ENCODE measurements around the gene NPIPB8. TPM values are rescaled to one million over a fixed set of nuclear protein-coding genes. Genes with fewer than 3 reads are reported as not detected.
"Not testable (repeated sequence)": the region's sequence is repeated elsewhere in the genome, so short reads cannot be mapped to it uniquely, and the experiment has no call there.

The NPIPB8 gene
- total and polyA plus RNA-seq, 4 donors = 0.10 to 2.4 (median 1.2) TPM

DNA sequence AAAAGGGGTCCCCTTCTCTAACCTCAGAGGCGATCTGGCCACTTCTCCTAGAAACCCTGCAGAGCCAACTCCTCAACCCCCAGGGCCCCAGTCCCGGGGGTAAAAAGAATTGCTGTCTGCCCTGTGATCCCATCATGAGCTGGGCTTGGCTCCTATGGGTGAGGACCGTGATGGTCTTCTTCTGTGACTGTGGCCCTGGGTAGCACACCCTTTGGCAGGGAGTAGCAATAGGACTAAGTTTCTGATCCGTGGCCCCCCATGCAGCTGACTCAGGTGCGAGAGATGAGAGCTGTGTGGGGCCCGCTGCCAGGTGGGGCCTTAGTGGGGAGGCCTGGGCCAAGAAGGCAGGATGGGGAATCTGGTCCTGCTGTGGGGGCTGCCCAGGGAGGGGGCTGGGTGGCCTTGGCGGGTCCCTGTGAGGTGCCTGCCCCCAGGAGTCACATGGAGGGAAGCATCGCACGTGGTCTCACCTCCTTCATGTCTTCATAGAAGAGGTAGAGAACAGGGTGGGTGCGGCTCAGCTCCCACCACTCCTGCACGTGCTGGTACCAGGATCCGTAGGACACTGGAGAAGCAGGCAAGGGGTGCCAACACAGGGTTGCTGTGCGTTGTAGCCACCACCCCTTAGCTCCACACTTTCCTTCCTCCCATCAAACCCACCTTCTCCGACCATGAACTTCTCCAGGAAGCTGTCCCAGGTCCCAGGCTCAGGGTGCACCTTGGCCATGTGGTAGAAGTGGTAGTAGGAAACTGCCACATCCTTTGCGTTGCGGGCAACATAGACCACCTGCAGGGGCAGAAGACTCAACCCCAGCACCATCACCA is 31.4 kb upstream of the NPIPB8 start:
- no peaks in the 10 kb centered on the region for H3K9me3 ChIP-seq (ENCODE audit: control insufficient read depth, insufficient read depth, low read length)
- no peak overlapping the region for H3K27ac ChIP-seq (ENCODE audit: low read depth, low read length)
- H3K36me3 ChIP-seq (ENCODE audit: control insufficient read depth, insufficient read depth, low read length) = peaks cover 21% of the 10 kb centered on the region
- 92% methylated on average over 13 of the region's 16 CpGs for WGBS (ENCODE audit: insufficient coverage)
- H3K4me3 ChIP-seq (ENCODE audit: low read depth, low read length) = no peak overlapping the region
- DNase-seq (ENCODE audit: low read depth in 4 of 6, low spot score in 6 of 6) = no peak
- no peaks in the 10 kb centered on the region for H3K4me1 ChIP-seq (ENCODE audit: control insufficient read depth, insufficient read depth, low read length)
- peaks cover 2% of the 10 kb centered on the region for H3K27me3 ChIP-seq (ENCODE audit: control insufficient read depth, insufficient read depth, low read length)

DNA sequence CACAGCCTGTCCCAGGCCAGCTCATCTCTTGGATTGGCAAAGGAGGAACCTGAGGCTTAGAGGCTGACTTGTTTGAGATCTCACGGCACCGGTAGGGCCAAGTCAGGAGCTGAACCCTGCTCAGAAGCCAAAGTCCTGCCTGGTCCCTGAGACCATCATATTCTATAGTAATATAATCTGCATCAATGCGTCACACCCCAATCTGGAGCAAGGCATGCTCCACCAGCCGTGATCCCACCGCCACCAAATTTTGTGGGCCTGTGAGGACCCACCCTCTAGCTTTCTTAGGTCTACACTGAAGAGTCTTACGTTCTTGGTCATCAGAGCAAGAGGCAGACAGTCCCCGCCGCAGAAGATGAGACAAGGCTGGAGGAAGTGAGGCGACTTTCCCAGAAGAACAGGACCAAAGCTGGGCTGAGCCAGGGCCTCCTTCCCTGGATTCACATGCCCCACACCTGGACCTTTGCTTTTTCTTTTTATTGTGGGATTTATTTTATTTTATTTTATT is 30.7 kb upstream of the NPIPB8 start:
- Histone ChIP-seq H3K27ac (ENCODE audit: low read depth, low read length) (no peak overlapping the region), H3K27me3 (ENCODE audit: control insufficient read depth, insufficient read depth, low read length) (no peaks in the 10 kb centered on the region), H3K9me3 (ENCODE audit: control insufficient read depth, insufficient read depth, low read length) (no peaks in the 10 kb centered on the region), H3K4me3 (ENCODE audit: low read depth, low read length) (no peak overlapping the region), H3K36me3 (ENCODE audit: control insufficient read depth, insufficient read depth, low read length) (peaks cover 21% of the 10 kb centered on the region), H3K4me1 (ENCODE audit: control insufficient read depth, insufficient read depth, low read length) (no peaks in the 10 kb centered on the region)
- no peak for DNase-seq (ENCODE audit: low read depth in 4 of 6, low spot score in 6 of 6)
- 97% methylated on average over 8 of the region's 9 CpGs for WGBS (ENCODE audit: insufficient coverage)

DNA sequence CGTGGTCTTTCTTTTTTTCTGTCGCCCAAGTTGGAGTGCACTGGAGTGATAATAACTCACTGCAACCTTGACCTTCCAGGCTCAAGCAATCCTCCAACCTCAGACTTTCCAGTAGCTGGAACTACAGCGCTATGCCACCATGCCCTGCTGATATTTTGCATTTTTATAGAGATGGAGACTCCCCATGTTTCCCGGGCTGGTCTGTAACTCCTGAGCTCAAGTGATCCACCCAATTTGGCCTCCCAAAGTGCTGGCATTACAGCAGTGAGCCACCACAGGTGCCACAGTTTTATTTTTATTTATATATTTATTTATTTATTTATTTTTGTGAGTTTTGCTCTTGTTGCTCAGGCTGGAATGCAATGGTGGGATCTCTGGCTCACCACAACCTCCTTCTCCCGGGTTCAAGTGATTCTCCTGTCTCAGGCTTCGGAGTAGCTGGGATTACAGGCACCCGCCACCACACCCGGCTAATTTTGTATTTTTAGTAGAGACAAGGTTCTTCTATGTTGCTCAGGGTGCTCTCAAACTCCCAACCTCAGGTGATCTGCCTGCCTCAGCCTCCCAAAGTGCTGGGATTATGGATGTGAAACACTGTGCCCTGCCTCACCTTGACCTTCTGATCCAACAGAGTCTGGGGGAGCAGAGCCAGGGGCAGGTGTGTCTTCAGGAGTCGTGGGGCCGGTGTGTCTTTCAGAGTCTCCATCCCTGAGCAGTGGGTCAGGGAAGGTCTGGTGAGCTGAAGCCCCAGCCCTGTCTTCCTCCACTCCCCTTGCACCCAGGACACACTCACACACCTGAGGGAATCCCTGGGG is 30.0 kb upstream of the NPIPB8 start:
- peak in 1 of 6 donors; percentile 0 for DNase-seq (ENCODE audit: low read depth in 4 of 6, low spot score in 6 of 6)
- not testable (repeated sequence) for H3K4me1 ChIP-seq (ENCODE audit: control insufficient read depth, insufficient read depth, low read length); H3K27ac ChIP-seq (ENCODE audit: low read depth, low read length); H3K4me3 ChIP-seq (ENCODE audit: low read depth, low read length); H3K9me3 ChIP-seq (ENCODE audit: control insufficient read depth, insufficient read depth, low read length); H3K27me3 ChIP-seq (ENCODE audit: control insufficient read depth, insufficient read depth, low read length)
- H3K36me3 ChIP-seq (ENCODE audit: control insufficient read depth, insufficient read depth, low read length) = peaks cover 21% of the 10 kb centered on the region
- 96% methylated on average over 5 of the region's 10 CpGs for WGBS (ENCODE audit: insufficient coverage)

DNA sequence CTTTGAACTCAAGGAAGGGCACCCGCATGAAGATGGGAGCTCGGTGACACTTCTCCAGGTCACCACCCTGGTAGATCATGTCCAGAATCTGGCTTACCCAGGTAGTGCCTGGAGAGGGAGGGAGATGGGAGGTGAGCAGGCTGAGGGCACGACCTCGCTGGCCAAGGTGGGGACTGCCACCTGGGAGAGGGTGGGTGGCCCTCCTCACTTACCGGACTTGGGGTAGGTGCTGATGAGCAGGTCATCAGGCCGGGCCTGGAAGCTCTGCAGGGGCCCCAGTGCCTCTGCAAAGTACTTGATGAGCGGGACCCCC is 29.4 kb upstream of the NPIPB8 start:
- DNase-seq (ENCODE audit: low read depth in 4 of 6, low spot score in 6 of 6) = not testable (repeated sequence)

DNA sequence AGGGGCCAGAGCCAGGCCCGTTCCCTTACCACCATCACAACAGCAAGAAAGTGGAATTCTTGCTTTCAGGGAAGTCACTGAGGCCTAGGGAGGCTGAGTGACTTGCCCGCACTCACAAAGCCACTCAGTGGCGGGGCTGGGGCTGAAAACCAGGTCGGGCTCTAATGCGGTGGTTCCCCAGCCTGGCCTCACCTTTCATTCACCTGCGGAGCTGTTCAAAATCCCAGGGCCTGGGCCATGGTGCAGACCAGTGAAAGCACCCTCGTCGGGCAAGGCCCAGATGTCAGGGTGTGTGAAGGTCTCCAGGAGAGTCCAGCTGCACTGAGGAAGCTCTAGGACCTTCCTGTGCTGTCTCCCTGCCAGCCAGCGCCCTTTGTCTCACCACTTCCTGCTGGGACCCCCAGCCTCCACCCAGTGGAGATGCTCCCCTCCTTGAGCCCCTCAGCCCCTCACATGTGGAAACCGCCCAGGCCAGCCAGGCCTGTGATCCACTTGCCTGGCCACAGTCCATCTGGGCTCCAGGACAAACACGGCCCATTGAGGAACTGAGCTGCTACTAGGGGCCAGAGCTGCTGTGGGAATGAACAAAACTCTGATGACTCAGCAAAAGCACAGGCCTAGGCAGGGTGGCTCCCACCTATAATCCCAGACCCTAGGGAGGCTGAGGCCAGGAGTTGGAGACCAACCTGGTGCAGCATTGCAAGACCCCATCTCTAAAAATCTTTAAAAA is 28.8 kb upstream of the NPIPB8 start:
- not testable (repeated sequence) for H3K9me3 ChIP-seq (ENCODE audit: control insufficient read depth, insufficient read depth, low read length); H3K27me3 ChIP-seq (ENCODE audit: control insufficient read depth, insufficient read depth, low read length); H3K4me1 ChIP-seq (ENCODE audit: control insufficient read depth, insufficient read depth, low read length)
- peak overlapping the region; percentile 32 for H3K4me3 ChIP-seq (ENCODE audit: low read depth, low read length)
- peaks cover 21% of the 10 kb centered on the region for H3K36me3 ChIP-seq (ENCODE audit: control insufficient read depth, insufficient read depth, low read length)
- H3K27ac ChIP-seq (ENCODE audit: low read depth, low read length) = peak overlapping the region; percentile 11
- 77% methylated on average over 10 of the region's 11 CpGs for WGBS (ENCODE audit: insufficient coverage)
- DNase-seq (ENCODE audit: low read depth in 4 of 6, low spot score in 6 of 6) = peak in 1 of 6 donors; percentile 51

More for the DNA sequence above, 29.4 kb upstream of the NPIPB8 start:
- peaks cover 21% of the 10 kb centered on the region for H3K36me3 ChIP-seq (ENCODE audit: control insufficient read depth, insufficient read depth, low read length)
- H3K9me3 ChIP-seq (ENCODE audit: control insufficient read depth, insufficient read depth, low read length); H3K27ac ChIP-seq (ENCODE audit: low read depth, low read length); H3K4me1 ChIP-seq (ENCODE audit: control insufficient read depth, insufficient read depth, low read length); H3K27me3 ChIP-seq (ENCODE audit: control insufficient read depth, insufficient read depth, low read length); H3K4me3 ChIP-seq (ENCODE audit: low read depth, low read length): not testable (repeated sequence)
- 100% methylated on average over 3 of the region's 7 CpGs for WGBS (ENCODE audit: insufficient coverage)

DNA sequence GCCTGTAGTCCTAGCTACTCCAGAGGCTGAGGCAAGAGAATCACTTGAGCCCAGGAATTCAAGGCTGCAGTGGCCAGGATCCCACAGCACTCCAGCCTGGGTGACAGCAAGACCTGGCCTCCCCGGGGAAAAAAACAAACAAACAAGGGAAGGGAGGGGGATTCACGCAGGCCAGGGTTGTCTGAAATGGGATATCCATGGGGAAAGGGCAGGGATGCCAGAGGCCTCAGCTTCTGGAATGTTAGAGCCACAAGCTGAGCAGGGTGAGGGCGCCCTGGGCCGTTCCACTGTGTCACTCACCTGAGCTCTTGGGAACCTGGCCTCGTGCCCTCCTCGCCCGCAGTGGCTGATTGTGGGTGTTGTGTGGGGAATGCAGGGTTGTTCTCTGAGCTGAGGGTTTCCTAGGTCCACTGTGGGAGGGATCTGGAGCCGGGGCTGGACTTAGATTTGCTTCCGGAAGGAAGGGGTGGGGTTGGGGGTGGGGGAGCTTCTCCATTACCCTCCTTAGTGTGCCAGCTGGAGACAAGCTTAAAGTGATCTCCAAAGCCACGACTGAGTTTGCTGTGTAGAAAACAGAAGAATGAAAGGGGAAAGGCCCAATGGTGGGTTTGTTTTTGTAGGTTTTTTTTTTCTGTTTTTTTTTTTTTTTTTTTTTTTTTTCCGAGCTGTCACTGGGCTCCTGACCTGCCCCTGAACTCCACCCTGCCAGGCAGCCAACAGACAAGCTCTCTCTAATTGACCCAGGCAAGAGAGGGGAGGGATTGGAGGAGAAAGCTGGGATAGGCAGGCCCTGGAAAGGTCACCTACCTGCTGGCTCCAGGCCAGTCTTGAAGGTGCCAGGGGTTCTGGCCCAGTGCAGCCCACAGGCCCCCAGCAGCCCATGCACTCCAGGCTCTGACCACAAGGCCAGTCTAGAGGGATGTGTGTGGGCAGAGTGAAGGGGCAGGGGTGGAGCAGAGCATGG is 28.0 kb upstream of the NPIPB8 start, which contains the start of gene SULT1A1:
Gene SULT1A1, minus strand, starts transcription at position 414 of the 964 bp plus-strand sequence. CDS start 1,189 bp downstream, outside the sequence.
- peak within 1 kb of the TSS; percentile 32 for H3K4me3 ChIP-seq (ENCODE audit: low read depth, low read length)
- no peaks in the 10 kb centered on the region for H3K27me3 ChIP-seq (ENCODE audit: control insufficient read depth, insufficient read depth, low read length)
- peak within 1 kb of the TSS; percentile 76 for H3K27ac ChIP-seq (ENCODE audit: low read depth, low read length)
- H3K36me3 ChIP-seq (ENCODE audit: control insufficient read depth, insufficient read depth, low read length) = peaks cover 21% of the 10 kb centered on the region
- no peaks in the 10 kb centered on the region for H3K9me3 ChIP-seq (ENCODE audit: control insufficient read depth, insufficient read depth, low read length)
- peak in 1 of 6 donors; percentile 38 for DNase-seq (ENCODE audit: low read depth in 4 of 6, low spot score in 6 of 6)
- 49% methylated on average over 10 of the region's 11 CpGs for WGBS (ENCODE audit: insufficient coverage)
- H3K4me1 ChIP-seq (ENCODE audit: control insufficient read depth, insufficient read depth, low read length) = no peaks in the 10 kb centered on the region

DNA sequence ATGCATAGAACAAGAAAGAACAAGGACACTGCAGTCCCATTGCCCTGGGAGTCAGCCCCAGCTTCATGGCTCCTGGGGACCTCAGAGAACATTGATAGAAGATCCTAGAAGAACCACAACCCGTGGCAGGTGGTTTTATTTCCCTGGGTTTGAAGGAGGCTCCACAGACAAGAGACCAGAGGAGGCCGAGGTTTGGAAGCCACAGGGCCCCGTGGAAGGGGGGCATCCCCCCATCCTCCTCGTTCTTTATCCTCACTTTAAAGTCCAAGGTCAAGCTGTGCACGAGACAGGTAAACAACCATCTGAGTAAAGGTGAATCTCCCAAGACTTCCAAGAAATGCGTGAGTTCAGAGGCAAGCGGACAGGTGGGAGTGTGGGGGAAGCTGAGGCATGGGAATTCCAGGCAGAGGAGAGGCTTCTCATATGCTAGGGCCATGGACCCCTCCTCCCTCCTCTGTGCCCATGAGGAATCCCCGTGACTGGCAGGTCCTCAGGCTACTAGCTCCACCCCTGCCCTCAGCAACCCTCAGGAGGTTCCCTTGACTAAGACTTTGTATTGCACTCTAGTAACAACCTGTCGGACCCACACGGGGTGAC is 27.2 kb upstream of the NPIPB8 start:
- Histone ChIP-seq H3K9me3 (ENCODE audit: control insufficient read depth, insufficient read depth, low read length) (no peaks in the 10 kb centered on the region), H3K27ac (ENCODE audit: low read depth, low read length) (peak overlapping the region; percentile 76), H3K4me1 (ENCODE audit: control insufficient read depth, insufficient read depth, low read length) (no peaks in the 10 kb centered on the region), H3K4me3 (ENCODE audit: low read depth, low read length) (no peak overlapping the region), H3K27me3 (ENCODE audit: control insufficient read depth, insufficient read depth, low read length) (no peaks in the 10 kb centered on the region), H3K36me3 (ENCODE audit: control insufficient read depth, insufficient read depth, low read length) (peaks cover 21% of the 10 kb centered on the region)
- peak in 1 of 6 donors; percentile 2 for DNase-seq (ENCODE audit: low read depth in 4 of 6, low spot score in 6 of 6)
- 86% methylated on average over 10 of the region's 10 CpGs for WGBS (ENCODE audit: insufficient coverage)

DNA sequence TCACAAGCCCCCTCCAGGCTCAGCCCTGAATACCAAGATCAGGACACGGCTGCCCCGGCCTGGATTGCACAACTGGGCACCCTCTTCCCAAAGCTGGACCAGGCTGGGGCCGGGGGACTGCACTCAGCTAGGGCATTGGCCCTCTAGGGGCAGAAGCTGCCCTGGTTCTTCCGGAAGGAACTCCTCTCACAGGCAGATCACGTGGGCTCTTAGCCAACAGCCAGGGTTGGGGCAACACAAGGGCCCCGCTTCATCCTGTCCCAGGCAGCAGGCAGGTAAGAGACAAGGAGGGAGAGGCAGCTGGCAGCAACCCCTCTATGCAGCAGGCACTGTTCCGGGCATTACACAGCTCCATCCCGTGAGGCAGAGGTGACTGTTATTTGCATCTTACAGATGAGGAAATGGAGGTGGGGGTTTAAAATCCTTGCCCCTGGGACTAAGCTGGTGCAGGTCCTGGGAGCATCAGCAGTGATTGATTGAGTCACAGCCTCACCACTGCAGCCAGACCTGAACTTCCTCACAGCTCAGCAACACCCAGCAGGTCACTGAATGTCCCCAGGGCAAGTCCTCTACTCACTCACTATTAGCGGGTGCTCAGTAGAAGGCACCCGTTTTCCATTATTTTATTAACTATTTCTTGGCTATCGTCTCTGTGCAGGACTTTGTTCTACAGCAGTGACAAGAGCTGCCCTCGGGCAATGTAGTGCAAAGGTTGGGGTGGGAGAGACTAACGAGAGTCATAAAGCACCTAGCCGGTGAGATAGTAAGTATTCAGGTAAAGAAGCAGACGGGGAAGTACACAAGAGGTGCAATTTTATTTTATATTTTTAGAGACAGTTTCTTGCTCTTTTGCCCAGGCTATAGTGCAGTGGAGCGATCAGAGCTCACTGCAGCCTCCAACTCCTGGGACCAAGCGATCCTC is 25.2 kb upstream of the NPIPB8 start:
- DNase-seq (ENCODE audit: low read depth in 4 of 6, low spot score in 6 of 6); H3K27ac ChIP-seq (ENCODE audit: low read depth, low read length); H3K4me3 ChIP-seq (ENCODE audit: low read depth, low read length); H3K27me3 ChIP-seq (ENCODE audit: control insufficient read depth, insufficient read depth, low read length); H3K4me1 ChIP-seq (ENCODE audit: control insufficient read depth, insufficient read depth, low read length); H3K9me3 ChIP-seq (ENCODE audit: control insufficient read depth, insufficient read depth, low read length): not testable (repeated sequence)
- H3K36me3 ChIP-seq (ENCODE audit: control insufficient read depth, insufficient read depth, low read length) = peaks cover 14% of the 10 kb centered on the region
- WGBS (ENCODE audit: insufficient coverage) = no CpG with 5 or more reads among the region's 17 CpGs

Measured in spinal cord (tissue), 10 donors.